Measurements from ENCODE around the gene GNG4. TPM values are rescaled to one million over a fixed set of nuclear protein-coding genes. Genes with fewer than 3 reads are reported as not detected.

GNG4 gene
- total RNA-seq, 1 donor = under 0.01 TPM

DNA sequence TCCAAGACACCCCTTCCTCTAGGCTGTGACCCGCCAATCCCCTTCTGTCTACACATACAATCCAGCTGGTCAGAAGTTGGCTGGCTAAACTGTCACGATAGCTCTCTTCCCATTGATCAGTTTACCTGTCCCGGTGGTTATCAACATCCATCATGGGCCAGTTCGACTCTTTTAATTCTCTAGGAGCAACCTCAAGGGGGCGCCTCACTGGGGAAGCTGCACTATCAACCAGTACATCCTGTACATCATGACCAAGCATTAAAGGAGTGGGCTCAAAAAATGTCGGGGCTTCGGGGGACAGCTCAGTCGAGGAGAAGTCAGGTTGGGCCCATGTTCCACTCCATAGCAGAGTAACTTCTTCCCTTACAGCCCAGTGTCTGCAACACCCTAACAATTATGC, 92.1 kb downstream of the GNG4 start:
- no peaks in the 10 kb centered on the region for H4K20me1 ChIP-seq (ENCODE audit: insufficient read depth, low read length)
- no peak overlapping the region for H3K4me3 ChIP-seq (ENCODE audit: insufficient read depth, low read length)
- DNase-seq (ENCODE audit: insufficient read length, low spot score, missing footprints) = no peak
- TF ChIP-seq, protein P1, sequence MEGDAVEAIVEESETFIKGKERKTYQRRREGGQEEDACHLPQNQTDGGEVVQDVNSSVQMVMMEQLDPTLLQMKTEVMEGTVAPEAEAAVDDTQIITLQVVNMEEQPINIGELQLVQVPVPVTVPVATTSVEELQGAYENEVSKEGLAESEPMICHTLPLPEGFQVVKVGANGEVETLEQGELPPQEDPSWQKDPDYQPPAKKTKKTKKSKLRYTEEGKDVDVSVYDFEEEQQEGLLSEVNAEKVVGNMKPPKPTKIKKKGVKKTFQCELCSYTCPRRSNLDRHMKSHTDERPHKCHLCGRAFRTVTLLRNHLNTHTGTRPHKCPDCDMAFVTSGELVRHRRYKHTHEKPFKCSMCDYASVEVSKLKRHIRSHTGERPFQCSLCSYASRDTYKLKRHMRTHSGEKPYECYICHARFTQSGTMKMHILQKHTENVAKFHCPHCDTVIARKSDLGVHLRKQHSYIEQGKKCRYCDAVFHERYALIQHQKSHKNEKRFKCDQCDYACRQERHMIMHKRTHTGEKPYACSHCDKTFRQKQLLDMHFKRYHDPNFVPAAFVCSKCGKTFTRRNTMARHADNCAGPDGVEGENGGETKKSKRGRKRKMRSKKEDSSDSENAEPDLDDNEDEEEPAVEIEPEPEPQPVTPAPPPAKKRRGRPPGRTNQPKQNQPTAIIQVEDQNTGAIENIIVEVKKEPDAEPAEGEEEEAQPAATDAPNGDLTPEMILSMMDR (IDR thresholded peaks at IDR 0.05; ENCODE audit: extremely low read depth, low read depth, low read length) = peak; percentile 31
- no peak overlapping the region for H3K4me2 ChIP-seq (ENCODE audit: insufficient read depth, low read length)
- H3K4me1 ChIP-seq (ENCODE audit: insufficient read depth, low read length) = no peaks in the 10 kb centered on the region
- H3K27ac ChIP-seq (ENCODE audit: low read depth, low read length) = no peak overlapping the region
- no peaks in the 10 kb centered on the region for H3K9me3 ChIP-seq (ENCODE audit: low read depth, low read length)
- no peak overlapping the region for H2AFZ ChIP-seq (ENCODE audit: low read length)
- no peaks in the 10 kb centered on the region for H3K27me3 ChIP-seq (ENCODE audit: insufficient read depth, low read length)
- H3K36me3 ChIP-seq (ENCODE audit: insufficient read depth, low read length) = no peaks in the 10 kb centered on the region
- no peaks in the 10 kb centered on the region for H3K79me2 ChIP-seq (ENCODE audit: insufficient read depth, low read length)

DNA sequence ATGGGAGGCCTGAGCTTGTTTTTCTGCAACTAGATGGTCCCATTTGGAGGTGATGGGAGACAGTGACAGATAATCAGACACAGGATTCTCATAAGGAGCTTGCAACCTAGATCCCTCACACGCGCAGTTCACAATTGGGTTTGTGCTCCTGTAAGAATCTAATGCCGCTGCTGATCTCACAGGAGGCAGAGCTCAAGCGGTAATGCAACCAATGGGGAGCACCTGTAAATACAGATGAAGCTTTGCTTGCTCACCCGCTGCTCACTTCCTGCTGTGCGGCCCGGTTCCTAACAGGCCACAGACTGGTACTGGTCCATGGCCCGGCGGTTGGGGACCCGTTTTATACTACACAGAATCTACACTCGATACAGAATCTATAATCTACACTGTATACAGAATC, 92.8 kb downstream of the GNG4 start:
- Histone ChIP-seq H2AFZ (ENCODE audit: low read length) (no peak overlapping the region), H4K20me1 (ENCODE audit: insufficient read depth, low read length) (no peaks in the 10 kb centered on the region), H3K4me2 (ENCODE audit: insufficient read depth, low read length) (no peak overlapping the region), H3K4me3 (ENCODE audit: insufficient read depth, low read length) (no peak overlapping the region), H3K36me3 (ENCODE audit: insufficient read depth, low read length) (no peaks in the 10 kb centered on the region), H3K27ac (ENCODE audit: low read depth, low read length) (no peak overlapping the region), H3K9me3 (ENCODE audit: low read depth, low read length) (no peaks in the 10 kb centered on the region), H3K27me3 (ENCODE audit: insufficient read depth, low read length) (no peaks in the 10 kb centered on the region), H3K4me1 (ENCODE audit: insufficient read depth, low read length) (no peaks in the 10 kb centered on the region), H3K79me2 (ENCODE audit: insufficient read depth, low read length) (no peaks in the 10 kb centered on the region)
- TF ChIP-seq, protein P1 (IDR thresholded peaks at IDR 0.05; ENCODE audit: extremely low read depth, low read depth, low read length) = no peak
- DNase-seq (ENCODE audit: insufficient read length, low spot score, missing footprints) = no peak

DNA sequence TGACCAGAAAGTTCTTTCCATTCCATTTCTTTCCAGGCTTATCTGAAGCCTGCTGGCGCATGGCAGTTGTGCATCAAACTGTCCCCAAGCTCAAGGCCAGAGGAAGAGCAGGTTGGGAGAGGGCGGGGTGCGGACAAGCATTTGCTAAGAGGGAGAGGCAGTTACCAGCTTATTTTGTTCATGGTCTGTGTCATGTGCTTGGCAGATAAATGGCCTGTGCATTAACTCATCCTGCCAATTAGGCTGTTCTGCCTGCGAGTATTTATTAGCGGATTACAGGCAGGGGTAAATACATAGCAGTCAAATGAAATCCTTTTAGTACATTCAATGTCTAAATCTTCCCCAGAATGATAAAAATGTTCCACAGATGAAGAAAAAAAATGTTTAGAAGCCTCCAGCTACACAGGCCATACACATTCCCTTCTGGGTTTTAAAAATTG, 96.5 kb downstream of the GNG4 start:
- DNase-seq (ENCODE audit: insufficient read length, low spot score, missing footprints) = peak; percentile 60
- no peaks in the 10 kb centered on the region for H3K36me3 ChIP-seq (ENCODE audit: insufficient read depth, low read length)
- H3K4me3 ChIP-seq (ENCODE audit: insufficient read depth, low read length) = no peak overlapping the region
- no peaks in the 10 kb centered on the region for H4K20me1 ChIP-seq (ENCODE audit: insufficient read depth, low read length)
- TF ChIP-seq, protein P1 (IDR thresholded peaks at IDR 0.05; ENCODE audit: extremely low read depth, low read depth, low read length) = no peak
- H3K79me2 ChIP-seq (ENCODE audit: insufficient read depth, low read length) = no peaks in the 10 kb centered on the region
- no peak overlapping the region for H3K27ac ChIP-seq (ENCODE audit: low read depth, low read length)
- H2AFZ ChIP-seq (ENCODE audit: low read length) = no peak overlapping the region
- no peak overlapping the region for H3K4me2 ChIP-seq (ENCODE audit: insufficient read depth, low read length)
- no peaks in the 10 kb centered on the region for H3K9me3 ChIP-seq (ENCODE audit: low read depth, low read length)
- no peaks in the 10 kb centered on the region for H3K27me3 ChIP-seq (ENCODE audit: insufficient read depth, low read length)
- no peaks in the 10 kb centered on the region for H3K4me1 ChIP-seq (ENCODE audit: insufficient read depth, low read length)

DNA sequence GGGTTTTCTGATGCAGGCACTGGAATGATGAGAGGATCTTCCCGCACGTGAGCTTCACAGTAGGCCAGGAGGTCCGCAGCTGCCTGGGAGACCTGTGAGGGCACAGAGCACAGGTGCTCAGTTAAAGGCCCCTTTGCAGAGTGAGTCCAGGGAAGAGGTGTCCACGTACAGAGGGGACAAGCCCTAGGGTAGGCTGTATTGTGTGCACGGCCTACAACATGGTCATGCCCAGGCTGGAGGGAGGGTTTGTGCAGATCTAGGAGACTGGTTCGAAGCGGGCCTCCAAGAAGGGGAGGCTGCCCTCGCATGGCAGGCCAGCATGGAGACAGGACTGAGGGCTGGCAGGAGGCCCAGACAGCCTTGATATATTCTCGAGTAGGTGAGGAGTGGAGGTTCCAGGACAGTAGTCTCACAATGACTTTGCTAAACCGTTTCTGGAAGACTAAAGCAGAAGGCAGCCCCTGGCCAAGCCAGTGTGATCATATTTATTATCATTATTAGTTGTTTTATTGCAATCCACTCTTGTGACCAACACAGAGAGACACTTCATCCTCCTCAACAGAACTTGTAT, 97.4 kb downstream of the GNG4 start:
- TF ChIP-seq, protein P1 (IDR thresholded peaks at IDR 0.05; ENCODE audit: extremely low read depth, low read depth, low read length) = no peak
- DNase-seq (ENCODE audit: insufficient read length, low spot score, missing footprints) = peak; percentile 26
- H3K4me2 ChIP-seq (ENCODE audit: insufficient read depth, low read length) = no peak overlapping the region
- H3K27me3 ChIP-seq (ENCODE audit: insufficient read depth, low read length) = no peaks in the 10 kb centered on the region
- H4K20me1 ChIP-seq (ENCODE audit: insufficient read depth, low read length) = no peaks in the 10 kb centered on the region
- no peak overlapping the region for H3K27ac ChIP-seq (ENCODE audit: low read depth, low read length)
- H3K9me3 ChIP-seq (ENCODE audit: low read depth, low read length) = no peaks in the 10 kb centered on the region
- H3K36me3 ChIP-seq (ENCODE audit: insufficient read depth, low read length) = no peaks in the 10 kb centered on the region
- H3K4me3 ChIP-seq (ENCODE audit: insufficient read depth, low read length) = no peak overlapping the region
- H3K4me1 ChIP-seq (ENCODE audit: insufficient read depth, low read length) = no peaks in the 10 kb centered on the region
- no peaks in the 10 kb centered on the region for H3K79me2 ChIP-seq (ENCODE audit: insufficient read depth, low read length)
- no peak overlapping the region for H2AFZ ChIP-seq (ENCODE audit: low read length)

All from osteoblast (primary cell).